Liver (tissue), 3 donors: ENCODE results near the gene RETSAT.

Experiments
- FOXA1 ChIP-seq: IDR thresholded peaks from 2 replicates; pipeline ENCODE4 v1.6.1; 2016; ENCODE audit warnings: antibody characterized with exemption
- GABPA ChIP-seq, 2 donors: IDR thresholded peaks in 1 of 2; conservative IDR thresholded peaks in 1 of 2; 2 replicates each; pipeline ENCODE4 v1.6.1; 2016; ENCODE audit warnings: antibody characterized with exemption in 2 of 2, mild to moderate bottlenecking in 1 of 2, moderate library complexity in 1 of 2
- RAD21 ChIP-seq, 2 donors: IDR thresholded peaks; 2 replicates each; pipeline ENCODE4 v1.6.1; 2016; ENCODE audit warnings: antibody characterized with exemption in 2 of 2, mild to moderate bottlenecking in 2 of 2
- REST ChIP-seq: IDR thresholded peaks from 2 replicates; pipeline ENCODE4 v1.6.1; 2016; ENCODE audit warnings: antibody characterized with exemption, mild to moderate bottlenecking
- SP1 ChIP-seq: IDR thresholded peaks from 2 replicates; pipeline ENCODE4 v1.6.1; 2018; ENCODE audit warnings: antibody characterized with exemption, mild to moderate bottlenecking
- TAF1 ChIP-seq: conservative IDR thresholded peaks from 2 replicates; pipeline ENCODE4 v1.6.1; 2016; ENCODE audit warnings: antibody characterized with exemption, mild to moderate bottlenecking
- ZBTB33 ChIP-seq: IDR thresholded peaks from 2 replicates; pipeline ENCODE4 v1.6.1; 2016; ENCODE audit warnings: antibody characterized with exemption
- TF ChIP-seq, protein P1 (sequence below): fragments of 150-350 bp; IDR thresholded peaks from 2 replicates; pipeline ENCODE4 v1.5.1; 2017; ENCODE audit warnings: improper control_type of control experiment, low read depth, low read length; ENCODE audit not compliant: missing input control
- TF ChIP-seq, protein P2 (sequence below): IDR thresholded peaks from 2 replicates; pipeline ENCODE4 v1.6.1; 2016; ENCODE audit warnings: antibody characterized with exemption
- TF ChIP-seq, protein P3 (sequence below): IDR thresholded peaks from 2 replicates; pipeline ENCODE4 v1.6.1; 2016; ENCODE audit warnings: antibody characterized with exemption
- donor health status: healthy.
- donor health status: healthy.

DNA sequence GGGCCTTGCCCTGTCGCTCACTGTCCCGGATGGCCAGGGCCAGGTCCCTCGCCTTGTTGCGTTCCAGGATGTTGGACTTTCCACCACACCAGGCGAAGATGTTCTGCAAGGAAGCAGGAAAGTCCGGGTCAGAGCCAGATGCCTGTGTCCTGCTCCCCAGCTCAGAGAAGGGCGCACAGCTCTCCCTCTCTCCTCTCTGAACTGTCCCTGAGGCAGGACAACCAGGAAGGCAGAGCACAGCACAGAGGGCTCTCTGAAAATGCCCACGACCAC is 44.8 kb upstream of the RETSAT start:
- TF ChIP-seq RAD21 (IDR thresholded peaks at IDR 0.05) = no peak
- TF ChIP-seq, protein P1, sequence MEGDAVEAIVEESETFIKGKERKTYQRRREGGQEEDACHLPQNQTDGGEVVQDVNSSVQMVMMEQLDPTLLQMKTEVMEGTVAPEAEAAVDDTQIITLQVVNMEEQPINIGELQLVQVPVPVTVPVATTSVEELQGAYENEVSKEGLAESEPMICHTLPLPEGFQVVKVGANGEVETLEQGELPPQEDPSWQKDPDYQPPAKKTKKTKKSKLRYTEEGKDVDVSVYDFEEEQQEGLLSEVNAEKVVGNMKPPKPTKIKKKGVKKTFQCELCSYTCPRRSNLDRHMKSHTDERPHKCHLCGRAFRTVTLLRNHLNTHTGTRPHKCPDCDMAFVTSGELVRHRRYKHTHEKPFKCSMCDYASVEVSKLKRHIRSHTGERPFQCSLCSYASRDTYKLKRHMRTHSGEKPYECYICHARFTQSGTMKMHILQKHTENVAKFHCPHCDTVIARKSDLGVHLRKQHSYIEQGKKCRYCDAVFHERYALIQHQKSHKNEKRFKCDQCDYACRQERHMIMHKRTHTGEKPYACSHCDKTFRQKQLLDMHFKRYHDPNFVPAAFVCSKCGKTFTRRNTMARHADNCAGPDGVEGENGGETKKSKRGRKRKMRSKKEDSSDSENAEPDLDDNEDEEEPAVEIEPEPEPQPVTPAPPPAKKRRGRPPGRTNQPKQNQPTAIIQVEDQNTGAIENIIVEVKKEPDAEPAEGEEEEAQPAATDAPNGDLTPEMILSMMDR = no peak
- TF ChIP-seq, protein P2, sequence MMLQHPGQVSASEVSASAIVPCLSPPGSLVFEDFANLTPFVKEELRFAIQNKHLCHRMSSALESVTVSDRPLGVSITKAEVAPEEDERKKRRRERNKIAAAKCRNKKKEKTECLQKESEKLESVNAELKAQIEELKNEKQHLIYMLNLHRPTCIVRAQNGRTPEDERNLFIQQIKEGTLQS = no peak
- TF ChIP-seq REST = no peak
- TF ChIP-seq FOXA1 = no peak
- no peak for TF ChIP-seq TAF1
- no peak for TF ChIP-seq GABPA (IDR thresholded peaks at IDR 0.05 in 1 of 2, conservative IDR thresholded peaks at IDR 0.05 in 1 of 2)
- no peak for TF ChIP-seq ZBTB33
- TF ChIP-seq, protein P3, sequence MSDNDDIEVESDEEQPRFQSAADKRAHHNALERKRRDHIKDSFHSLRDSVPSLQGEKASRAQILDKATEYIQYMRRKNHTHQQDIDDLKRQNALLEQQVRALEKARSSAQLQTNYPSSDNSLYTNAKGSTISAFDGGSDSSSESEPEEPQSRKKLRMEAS = no peak
- no peak for TF ChIP-seq SP1
